ENCODE data around the gene TNFAIP8L3.

Gene TNFAIP8L3

DNA sequence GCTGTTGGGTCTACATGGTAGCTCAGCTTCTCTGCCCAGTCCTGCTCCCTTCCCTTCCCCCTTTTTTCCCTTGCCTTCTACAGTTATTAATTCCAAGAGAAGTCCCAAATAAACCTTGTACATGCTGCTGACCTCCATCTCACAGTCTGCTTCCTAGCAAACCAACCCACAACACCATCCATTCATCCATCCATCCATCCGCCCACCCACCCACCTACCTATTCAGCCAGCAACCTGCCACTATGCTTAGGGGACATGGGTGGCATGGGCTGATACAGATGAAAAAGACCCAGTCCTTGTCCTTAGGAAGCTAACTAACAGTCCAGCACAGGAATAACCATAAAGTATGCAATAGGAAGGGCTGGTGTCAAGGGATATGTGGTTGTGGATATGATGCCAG, 5.7 kb downstream of the TNFAIP8L3 start:
- DNase-seq: no peak

- no peak for DNase-seq
Measured at GRCh38 chr15:51088585-51088984, 6.1 kb downstream of the TNFAIP8L3 start.

GRCh38 chr15:51087513-51087912, 7.2 kb downstream of the TNFAIP8L3 start:
- DNase-seq: no peak

GRCh38 chr15:51086409-51086808, 8.3 kb downstream of the TNFAIP8L3 start:
- no peak for DNase-seq

DNA sequence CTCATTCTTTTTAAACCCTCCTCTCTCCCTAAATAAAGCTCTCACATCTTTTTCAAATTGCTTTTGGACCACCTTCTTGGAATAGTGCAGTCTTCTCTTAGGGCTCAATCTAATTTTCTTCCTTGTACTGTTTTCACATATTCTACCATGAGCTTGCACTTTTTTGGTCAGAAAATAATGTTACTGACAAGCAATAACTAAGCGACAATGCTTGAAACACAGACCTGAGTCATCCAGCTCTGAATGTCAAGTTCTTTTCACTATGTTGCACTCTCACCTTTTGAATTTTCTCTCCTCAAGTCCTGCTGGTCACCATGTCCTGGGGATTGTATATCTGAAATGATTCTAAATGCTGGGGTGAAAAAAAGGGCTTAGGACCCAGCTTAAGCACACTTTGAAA, 8.9 kb downstream of the TNFAIP8L3 start:
- no peak for DNase-seq

- no peak for DNase-seq
Measured at GRCh38 chr15:51083641-51084166, 11.0 kb downstream of the TNFAIP8L3 start.

- no peak for DNase-seq
Measured at GRCh38 chr15:51082246-51082645, 12.5 kb downstream of the TNFAIP8L3 start.

DNA sequence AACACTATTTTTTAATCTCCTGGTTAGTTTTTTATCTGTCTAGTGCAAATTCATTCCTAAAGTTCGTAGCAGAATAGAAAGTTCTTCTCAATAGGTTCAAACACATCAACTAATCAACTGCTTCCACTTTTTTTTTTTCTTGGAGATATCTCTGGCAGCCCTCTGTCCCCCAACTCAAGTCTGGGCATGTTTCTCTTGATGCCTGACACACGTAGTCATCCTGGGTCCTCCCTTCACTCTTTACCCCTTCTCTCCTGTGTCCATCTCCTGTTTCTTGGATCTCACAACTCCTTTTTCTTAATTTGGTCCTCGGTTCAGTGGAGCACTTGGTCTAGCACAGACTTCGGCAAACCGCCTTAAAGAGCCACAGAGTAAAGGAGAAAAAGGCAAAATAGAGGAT, 14.4 kb downstream of the TNFAIP8L3 start:
- no peak for DNase-seq

GRCh38 chr15:51079226-51079625, 15.5 kb downstream of the TNFAIP8L3 start:
- DNase-seq: no peak

- DNase-seq: peak in 1 of 4 experiments; percentile 18
Measured at GRCh38 chr15:51077221-51078153, 17.2 kb downstream of the TNFAIP8L3 start.

DNA sequence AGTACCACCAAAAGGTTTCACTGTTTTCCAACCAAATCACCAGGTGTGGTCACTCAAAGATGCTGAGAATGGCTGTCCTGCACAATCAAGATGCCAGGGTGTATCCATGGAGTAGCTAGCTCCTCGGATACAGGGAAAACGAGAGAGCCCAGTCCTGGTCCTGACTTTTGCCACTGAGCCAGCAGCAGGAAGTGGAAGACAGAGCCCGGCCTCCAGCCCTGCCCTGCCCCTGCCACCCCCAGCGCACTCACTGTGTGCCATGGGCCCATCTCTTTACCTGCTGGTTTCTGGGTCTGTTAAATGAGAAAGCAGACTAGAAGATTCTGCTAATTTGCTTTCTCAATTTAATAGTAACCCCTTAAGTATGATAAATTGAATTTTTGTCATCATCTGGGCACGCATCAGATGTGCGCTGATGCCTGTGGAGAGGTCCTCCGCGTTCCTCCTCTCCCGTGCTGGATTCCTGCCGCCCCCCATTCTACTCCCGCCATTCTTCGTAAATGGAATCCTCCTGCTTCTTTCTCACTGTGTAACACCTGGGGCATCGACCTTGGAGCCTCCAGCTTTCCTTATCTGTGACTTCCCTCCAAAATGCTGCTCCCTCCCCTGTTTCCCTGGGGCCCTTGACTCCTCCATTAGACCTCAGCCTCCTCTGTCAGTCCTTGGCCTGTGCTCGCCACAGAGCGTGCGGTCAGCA, 18.0 kb downstream of the TNFAIP8L3 start:
- no peak for DNase-seq

- no peak for DNase-seq
Measured at GRCh38 chr15:51075826-51076523, 18.7 kb downstream of the TNFAIP8L3 start.

DNA sequence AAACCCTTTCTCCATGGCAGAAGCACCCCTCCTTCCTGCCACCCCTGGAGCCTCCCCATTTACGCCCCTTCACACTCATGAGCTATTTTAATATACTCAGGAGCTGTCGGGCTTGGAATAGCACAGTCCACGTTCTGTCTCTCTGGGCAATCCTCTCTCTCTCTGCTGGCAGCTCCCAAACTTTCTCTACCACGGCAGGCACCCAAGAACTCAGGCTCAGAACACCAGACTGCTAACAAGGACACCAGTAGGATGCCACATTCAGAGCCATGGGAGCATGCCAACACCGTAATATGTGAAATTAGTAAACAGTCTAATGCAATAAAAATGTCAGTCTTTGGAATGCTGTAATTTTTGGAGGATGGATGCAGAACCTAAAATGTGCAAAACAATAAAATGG, 19.3 kb downstream of the TNFAIP8L3 start:
- DNase-seq: no peak

DNA sequence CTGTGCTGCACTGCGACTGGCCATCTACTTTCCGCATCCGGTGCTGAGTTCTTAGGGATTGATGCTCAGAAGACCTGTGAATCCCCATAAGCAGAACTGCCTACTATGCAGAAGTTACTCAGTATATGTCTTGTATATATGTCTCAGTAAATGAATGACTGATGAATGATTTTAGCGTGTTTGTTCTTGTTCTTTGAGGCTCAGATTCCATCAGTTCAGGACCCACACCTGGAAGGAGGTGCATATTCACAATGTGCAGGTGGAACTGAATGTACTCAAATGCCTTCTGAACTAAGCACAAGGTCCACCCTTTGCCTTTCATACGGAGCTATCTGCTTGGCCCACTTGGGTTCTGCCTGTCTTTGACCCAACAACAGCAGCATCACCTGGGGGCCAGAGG, 19.8 kb downstream of the TNFAIP8L3 start:
- DNase-seq: no peak

DNA sequence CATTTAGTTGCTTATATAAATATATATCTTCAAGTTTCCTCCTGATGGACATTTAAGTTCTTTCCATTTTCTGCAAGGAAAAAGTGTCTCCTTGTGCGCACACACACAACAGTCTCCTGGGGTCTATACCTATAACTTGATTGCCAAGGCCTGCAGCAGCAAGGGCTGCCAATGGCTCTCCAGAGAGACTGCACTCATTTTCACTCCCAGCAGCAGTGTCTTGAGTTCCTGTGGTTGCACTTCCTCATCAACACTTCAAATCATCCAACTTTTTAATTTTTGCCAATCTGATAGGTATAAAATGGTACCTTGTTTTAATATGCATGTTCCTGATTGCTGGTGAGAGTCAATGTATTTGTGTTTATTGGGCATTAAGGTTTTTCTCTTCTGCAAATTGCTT, 23.1 kb downstream of the TNFAIP8L3 start:
- no peak for DNase-seq

GRCh38 chr15:51069983-51070382, 24.7 kb downstream of the TNFAIP8L3 start:
- no peak for DNase-seq

DNA sequence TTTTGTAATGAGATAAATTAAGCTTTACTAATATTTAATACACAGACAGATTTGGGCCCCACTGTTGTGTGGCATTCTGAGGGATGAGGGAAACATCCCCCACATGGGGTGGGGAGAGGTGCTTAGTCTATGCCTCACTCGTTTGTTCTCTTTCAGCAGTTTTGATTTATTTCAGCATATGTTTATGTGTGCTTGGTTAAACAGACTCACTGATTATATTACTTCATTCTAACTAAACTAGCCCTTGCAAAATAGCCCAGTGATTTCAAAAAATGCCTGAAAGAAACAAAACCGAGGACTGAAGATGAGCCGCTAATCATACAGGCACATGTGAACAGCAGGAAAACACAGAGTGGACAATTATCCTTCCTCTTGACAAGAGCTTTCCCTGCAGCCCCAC, 27.2 kb downstream of the TNFAIP8L3 start:
- DNase-seq: no peak

- DNase-seq: no peak
Measured at GRCh38 chr15:51065781-51066180, 28.9 kb downstream of the TNFAIP8L3 start.

GRCh38 chr15:51065261-51065660, 29.4 kb downstream of the TNFAIP8L3 start:
- no peak for DNase-seq

DNA sequence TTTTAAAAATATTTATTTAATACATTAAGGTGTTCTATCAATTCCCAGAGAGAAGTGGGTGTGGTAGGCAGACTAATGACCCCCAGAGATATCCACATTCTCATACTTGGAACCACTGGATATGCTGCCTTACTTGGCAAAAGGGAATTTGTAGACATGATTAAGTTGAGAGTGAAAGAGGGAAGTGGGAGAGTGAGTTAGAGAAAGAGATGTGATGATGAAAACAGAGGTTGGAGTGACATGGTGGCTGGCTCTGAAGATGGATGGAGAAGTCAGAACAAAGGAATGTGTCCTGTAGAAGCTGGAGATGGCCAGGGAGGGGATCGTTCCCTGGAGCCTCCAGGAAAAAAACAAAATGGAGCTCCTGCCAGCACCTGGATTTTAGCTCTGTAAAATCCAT, 32.0 kb downstream of the TNFAIP8L3 start:
- DNase-seq: no peak

- DNase-seq: no peak
Measured at GRCh38 chr15:51060030-51060673, 34.6 kb downstream of the TNFAIP8L3 start.

GRCh38 chr15:51054535-51054934, 40.2 kb downstream of the TNFAIP8L3 start:
- DNase-seq: no peak

DNA sequence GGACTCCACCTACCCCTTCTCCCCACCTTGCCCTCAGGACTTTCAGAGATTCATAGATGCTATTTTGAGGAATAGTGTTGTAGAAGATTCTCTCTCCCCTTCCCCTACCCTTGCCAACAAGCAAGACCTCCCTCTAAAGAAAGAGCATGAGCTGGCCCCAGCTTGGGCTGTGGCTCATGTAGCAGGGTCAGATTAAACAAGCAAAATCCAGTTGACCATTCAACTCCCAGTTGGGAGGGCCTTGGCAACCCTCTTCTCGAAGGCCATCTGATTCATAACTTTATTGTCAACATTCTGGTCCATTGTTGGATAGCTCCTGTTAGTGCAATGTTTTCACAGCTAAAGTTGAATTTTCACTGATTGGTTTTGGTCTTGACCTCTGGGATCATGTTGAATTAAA, 41.1 kb downstream of the TNFAIP8L3 start:
- DNase-seq: no peak
